Lower leg skin (tissue), 4 donors: ENCODE results near the gene TTC34. TPM values are rescaled to one million over a fixed set of nuclear protein-coding genes. Genes with fewer than 3 reads are reported as not detected.

ENCODE experiments used
- DNase-seq, 2 donors: peaks; one replicate each; pipeline ENCODE4 v3.0.0-alpha.2; 2019; ENCODE audit warnings: low spot score in 2 of 2
- H3K4me3 ChIP-seq: fragments of 200-600 bp; sonication (generic); 2 replicates; pipeline ENCODE4 v1.5.1; 2017; ENCODE audit warnings: mild to moderate bottlenecking, low read depth; ENCODE audit not compliant: poor library complexity, severe bottlenecking
- CTCF ChIP-seq, 3 donors: fragments of 450-650 bp; IDR thresholded peaks; one replicate each; pipeline ENCODE4 v1.5.1; 2016; ENCODE audit warnings: antibody characterized with exemption in 3 of 3, mild to moderate bottlenecking in 3 of 3, moderate library complexity in 2 of 3
- POLR2A ChIP-seq, 2 donors: fragments of 450-650 bp; IDR thresholded peaks; one replicate each; pipeline ENCODE4 v1.6.1; 2016 to 2017; ENCODE audit warnings: antibody characterized with exemption in 2 of 2, mild to moderate bottlenecking in 1 of 2, moderate library complexity in 1 of 2
- WGBS, 2 donors: methylation state at CpG; one replicate each; pipeline ENCODE4 v1.1.5; 2018; 5-methylcytosine and 5-hydroxymethylcytosine counted together
- intact Hi-C: fragments of 100-400 bp; cut with DNase I; formaldehyde crosslinking; loops from one replicate; pipeline ENCODE4 v1.15.0; 2023; ENCODE audit warnings: low total_unique reads
- total RNA-seq, 4 donors: library from RNA; depleted of rRNA; stranded (reverse); fragments of >200 nt; gene quantifications; one replicate each; pipeline ENCODE4 v1.1.0, GENCODE V29; 2016

The TTC34 gene
- total RNA-seq, 4 donors from 2014 or later: 0.07 to 0.23 (median 0.17) TPM

DNA sequence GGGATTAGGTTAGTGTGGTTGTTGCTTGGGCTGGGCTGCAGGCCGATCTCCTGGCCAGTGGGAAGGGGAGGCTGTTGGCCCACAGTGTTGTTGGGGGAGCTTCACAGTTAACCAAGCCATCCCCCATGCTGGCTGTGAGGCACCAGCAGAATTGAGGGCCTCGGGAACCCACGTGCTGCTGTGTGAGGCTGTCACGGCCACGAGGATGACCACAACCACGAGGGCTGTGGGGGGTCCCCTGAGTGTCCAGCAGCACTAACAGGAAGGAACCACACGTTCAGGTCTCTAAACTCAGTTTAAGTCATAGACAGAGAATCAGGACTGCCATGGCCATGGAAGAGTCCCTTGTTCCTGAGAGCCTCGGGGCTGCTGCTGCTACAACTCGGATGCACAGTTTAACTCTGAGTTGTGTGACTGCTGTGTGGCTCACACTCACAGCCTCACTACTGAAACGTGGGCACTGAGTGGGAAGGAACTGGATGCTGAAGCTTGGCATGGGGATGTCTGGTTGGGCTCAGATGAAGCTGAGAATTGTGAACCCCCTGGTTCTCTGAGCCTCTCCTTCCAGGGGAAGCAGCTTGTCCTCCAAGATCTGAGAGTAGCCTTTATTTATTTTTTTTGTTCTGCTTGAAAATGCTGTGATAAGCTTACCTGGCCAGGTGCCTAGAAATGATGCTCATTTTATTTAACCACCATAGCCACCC, 163.9 kb downstream of the TTC34 start:
- DNase-seq: peak in 1 of 2 donors; percentile 76
- TF ChIP-seq CTCF (IDR thresholded peaks at IDR 0.05): no peak
- TF ChIP-seq POLR2A (IDR thresholded peaks at IDR 0.05): no peak
- intact Hi-C loops: no loop called here
- 56 to 60% methylated on average over 5 to 10 of the region's 10 CpGs for WGBS, 2 donors
- H3K4me3 ChIP-seq: no peak overlapping the region

- no peak overlapping the region for H3K4me3 ChIP-seq
- peak in 1 of 2 donors; percentile 76 for DNase-seq
- 43 to 48% methylated on average over 7 of the region's 7 CpGs for WGBS, 2 donors
- TF ChIP-seq POLR2A (IDR thresholded peaks at IDR 0.05): no peak
- intact Hi-C loops: no loop called here
Measured at GRCh38 chr1:2636733-2637132, 164.8 kb downstream of the TTC34 start.

DNA sequence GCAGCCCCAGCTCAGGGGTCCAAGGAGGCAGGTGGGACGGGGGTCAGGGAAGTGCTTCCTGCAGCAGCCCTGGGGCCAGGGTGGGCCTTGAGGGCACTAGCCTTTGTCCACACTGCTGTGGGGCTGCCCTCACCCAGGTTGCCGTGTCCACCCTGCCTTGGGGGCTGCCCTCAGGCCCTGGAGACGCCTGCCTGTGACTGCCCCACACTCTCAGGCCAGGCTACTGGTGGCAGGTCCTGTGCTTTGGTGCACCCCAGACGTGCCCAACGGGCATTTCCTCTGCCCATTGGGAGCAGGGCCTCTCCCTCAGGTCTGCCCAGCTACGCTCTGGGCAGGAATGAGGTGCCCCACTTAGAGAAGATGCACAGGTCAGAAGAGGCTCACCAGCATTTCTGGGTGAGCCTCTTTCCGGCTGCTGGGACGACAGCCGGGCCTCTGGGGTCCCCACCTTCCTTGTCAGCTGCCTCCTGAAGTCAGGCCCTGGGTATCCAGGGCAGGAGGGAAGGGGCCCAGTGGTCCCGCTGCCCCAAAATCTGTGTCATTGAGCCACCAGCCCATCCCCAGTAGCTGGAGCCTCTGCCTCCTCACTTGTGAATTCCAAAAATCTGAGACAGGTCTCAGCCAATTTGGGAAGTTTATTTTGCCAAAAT, 166.0 kb downstream of the TTC34 start:
- TF ChIP-seq CTCF (IDR thresholded peaks at IDR 0.05) (no peak), POLR2A (IDR thresholded peaks at IDR 0.05) (no peak)
- intact Hi-C loops: no loop called here
- 67 to 86% methylated on average over 6 to 9 of the region's 10 CpGs for WGBS, 2 donors
- no peak overlapping the region for H3K4me3 ChIP-seq
- no peak for DNase-seq

DNA sequence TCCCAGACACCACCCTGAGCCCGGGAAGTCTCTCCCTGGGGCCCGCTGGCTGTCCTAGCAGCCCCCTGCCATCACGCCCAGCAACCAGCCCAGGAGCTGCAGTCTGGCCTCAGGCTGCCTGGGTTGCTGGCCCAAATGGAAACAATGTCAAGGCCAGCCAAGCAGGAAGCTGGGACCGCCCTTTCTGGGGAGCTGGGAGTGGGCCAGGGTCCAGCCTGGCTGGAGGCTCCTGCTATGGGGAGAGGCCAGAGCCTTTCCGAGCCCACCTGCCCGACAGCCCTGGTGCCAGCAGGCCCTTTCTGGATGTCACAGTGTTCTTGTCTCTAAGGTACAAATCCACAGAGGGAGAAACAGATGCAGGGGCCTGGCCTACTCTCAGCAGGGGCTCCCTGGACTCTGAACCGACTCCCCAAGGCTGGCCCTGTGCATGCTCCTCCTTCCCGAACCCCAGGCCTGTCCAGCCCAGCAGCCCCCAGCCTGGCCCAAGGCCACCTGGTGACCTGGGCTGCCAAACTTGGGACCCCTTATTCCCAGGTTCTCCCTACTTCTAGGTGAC, 167.5 kb downstream of the TTC34 start:
- no peak for DNase-seq
- TF ChIP-seq POLR2A (IDR thresholded peaks at IDR 0.05): no peak
- TF ChIP-seq CTCF (IDR thresholded peaks at IDR 0.05): no peak
- intact Hi-C loops: no loop called here
- no peak overlapping the region for H3K4me3 ChIP-seq
- WGBS, 2 donors: 54 to 63% methylated on average over 3 to 8 of the region's 8 CpGs

DNA sequence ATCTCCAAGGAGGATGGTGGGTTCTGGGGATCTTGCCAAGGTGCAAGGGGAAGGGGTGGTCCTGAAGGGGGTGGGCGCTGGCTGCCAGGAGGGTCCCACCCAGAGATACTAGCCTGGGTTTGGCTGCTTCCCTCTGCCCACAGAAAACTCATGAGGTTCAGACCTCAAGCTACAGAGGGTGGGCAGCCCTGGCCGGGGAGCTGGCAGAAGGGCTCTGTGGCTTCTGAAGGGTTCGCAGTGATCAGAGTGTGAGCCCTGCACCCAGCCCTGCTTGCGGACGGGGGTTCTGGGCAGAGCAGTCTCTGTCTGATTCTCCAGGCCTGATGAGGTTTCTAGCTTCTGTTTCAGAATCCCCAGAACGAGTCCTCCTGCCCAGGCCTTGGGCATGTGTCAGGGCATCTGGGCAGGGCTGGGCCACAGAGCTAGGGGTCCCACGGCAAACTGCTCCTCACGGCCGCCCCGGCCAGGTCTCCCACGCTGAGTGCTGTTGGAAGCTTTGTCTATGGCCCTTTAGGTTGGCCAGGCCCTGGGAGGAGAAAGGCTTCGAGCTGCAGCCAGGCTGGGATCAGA, 168.0 kb downstream of the TTC34 start:
- no peak for DNase-seq
- TF ChIP-seq POLR2A (IDR thresholded peaks at IDR 0.05): no peak
- no peak for TF ChIP-seq CTCF (IDR thresholded peaks at IDR 0.05)
- WGBS, 2 donors: 43 to 73% methylated on average over 7 to 11 of the region's 12 CpGs
- intact Hi-C loops: no loop called here
- no peak overlapping the region for H3K4me3 ChIP-seq
